NCI-H82 treated with DMSO at 0.1 percent for 48 hours (cell line): ENCODE data around the gene CCDC88A.
"Not testable (repeated sequence)": the region's sequence is repeated elsewhere in the genome, so short reads cannot be mapped to it uniquely, and the experiment has no call there.

Source experiments
- DNase-seq: peaks from one replicate; lab custom pipeline; 2025; ENCODE audit not compliant: unreplicated experiment; lab: John Stamatoyannopoulos, UW

CCDC88A gene

GRCh38 chr2:55311444-55311870, 108.2 kb downstream of the CCDC88A start:
- no peak for DNase-seq

- DNase-seq: no peak
These were observed 110.2 kb downstream of the CCDC88A start for GRCh38 chr2:55309446-55309845.

GRCh38 chr2:55302241-55302640, 117.4 kb downstream of the CCDC88A start:
- no peak for DNase-seq

GRCh38 chr2:55301277-55301676, 118.4 kb downstream of the CCDC88A start:
- no peak for DNase-seq

GRCh38 chr2:55296393-55296792, 123.3 kb downstream of the CCDC88A start:
- DNase-seq: no peak

- no peak for DNase-seq
These were observed 136.6 kb downstream of the CCDC88A start for GRCh38 chr2:55283083-55283482.

GRCh38 chr2:55282110-55282917, 137.3 kb downstream of the CCDC88A start:
- DNase-seq: peak; percentile 27

GRCh38 chr2:55280851-55281546, 138.7 kb downstream of the CCDC88A start:
- DNase-seq: not testable (repeated sequence)

GRCh38 chr2:55279859-55280424, 139.7 kb downstream of the CCDC88A start:
- not testable (repeated sequence) for DNase-seq

- peak; percentile 34 for DNase-seq
These were observed 140.3 kb downstream of the CCDC88A start for GRCh38 chr2:55279214-55279835.

- DNase-seq: no peak
These were observed 142.3 kb downstream of the CCDC88A start for GRCh38 chr2:55277310-55277709.

- DNase-seq: not testable (repeated sequence)
These were observed 145.3 kb downstream of the CCDC88A start for GRCh38 chr2:55274346-55274745.

- no peak for DNase-seq
These were observed 150.0 kb downstream of the CCDC88A start for GRCh38 chr2:55269645-55269990.

GRCh38 chr2:55268907-55269644, 150.6 kb downstream of the CCDC88A start, which contains the start of gene MTIF2:
Gene MTIF2, minus strand, starts transcription at chr2:55269231. Its CDS starts 5,373 bp downstream, at chr2:55263858.
- DNase-seq: peak; percentile 90

GRCh38 chr2:55268288-55268906, 151.3 kb downstream of the CCDC88A start:
- no peak for DNase-seq

GRCh38 chr2:55259586-55259985, 160.1 kb downstream of the CCDC88A start:
- DNase-seq: not testable (repeated sequence)

GRCh38 chr2:55252832-55253231, 166.8 kb downstream of the CCDC88A start:
- no peak for DNase-seq

GRCh38 chr2:55247025-55247424, 172.6 kb downstream of the CCDC88A start:
- no peak for DNase-seq

GRCh38 chr2:55245411-55245810, 174.2 kb downstream of the CCDC88A start:
- DNase-seq: no peak

GRCh38 chr2:55242617-55243016, 177.0 kb downstream of the CCDC88A start:
- no peak for DNase-seq
